HG03196 (cell line): ENCODE results near the gene ASCC1.

Experiments used
- ATAC-seq: cut with Tn5 transposase; IDR thresholded peaks from one replicate; pipeline ENCODE4 v1.9.1; 2021; ENCODE audit not compliant: unreplicated experiment

The ASCC1 gene

GRCh38 chr10:72069751-72070526 lies 146.1 kb downstream of the ASCC1 start:
- no peak for ATAC-seq

- ATAC-seq, result no peak
These were observed 147.1 kb downstream of the ASCC1 start for GRCh38 chr10:72068901-72069446.

GRCh38 chr10:72068126-72068765 lies 147.8 kb downstream of the ASCC1 start:
- no peak for ATAC-seq

- ATAC-seq, result no peak
These were observed 148.5 kb downstream of the ASCC1 start for GRCh38 chr10:72067463-72068125.

GRCh38 chr10:72066318-72067284 lies 149.5 kb downstream of the ASCC1 start:
- no peak for ATAC-seq

GRCh38 chr10:72065439-72066025 lies 150.5 kb downstream of the ASCC1 start:
- no peak for ATAC-seq

GRCh38 chr10:72063703-72064391 lies 152.2 kb downstream of the ASCC1 start:
- no peak for ATAC-seq

- no peak for ATAC-seq
These were observed 153.0 kb downstream of the ASCC1 start for GRCh38 chr10:72062832-72063702.

GRCh38 chr10:72062382-72062781 lies 153.7 kb downstream of the ASCC1 start:
- ATAC-seq, result no peak

- ATAC-seq, result no peak
These were observed 154.1 kb downstream of the ASCC1 start for GRCh38 chr10:72061930-72062329.

- no peak for ATAC-seq
These were observed 154.6 kb downstream of the ASCC1 start for GRCh38 chr10:72061491-72061890.

GRCh38 chr10:72059843-72060822 lies 155.9 kb downstream of the ASCC1 start:
- ATAC-seq, result no peak

- no peak for ATAC-seq
These were observed 156.9 kb downstream of the ASCC1 start for GRCh38 chr10:72058989-72059842.

- no peak for ATAC-seq
These were observed 157.7 kb downstream of the ASCC1 start for GRCh38 chr10:72058347-72058898.

GRCh38 chr10:72056932-72057751 lies 158.9 kb downstream of the ASCC1 start:
- no peak for ATAC-seq
